MV-4-11 (cell line): ENCODE measurements around the gene NPSR1.
"Not testable (repeated sequence)": the region's sequence is repeated elsewhere in the genome, so short reads cannot be mapped to it uniquely, and the experiment has no call there.

Experiments
- DNase-seq: peaks from one replicate; lab custom pipeline; 2025; lab: John Stamatoyannopoulos, UW

Gene NPSR1

GRCh38 chr7:34874329-34874728 lies 216.3 kb downstream of the NPSR1 start:
- DNase-seq: not testable (repeated sequence)

- DNase-seq: no peak
These were observed 217.5 kb downstream of the NPSR1 start for GRCh38 chr7:34875481-34875880.

- not testable (repeated sequence) for DNase-seq
These were observed 221.1 kb downstream of the NPSR1 start for GRCh38 chr7:34878944-34879735.

- DNase-seq: no peak
These were observed 221.9 kb downstream of the NPSR1 start for GRCh38 chr7:34879871-34880270.

GRCh38 chr7:34883855-34884254 lies 225.8 kb downstream of the NPSR1 start:
- not testable (repeated sequence) for DNase-seq

- no peak for DNase-seq
These were observed 228.8 kb downstream of the NPSR1 start for GRCh38 chr7:34886856-34887255.

- no peak for DNase-seq
These were observed 231.9 kb downstream of the NPSR1 start for GRCh38 chr7:34889951-34890350.

GRCh38 chr7:34895202-34895601 lies 237.2 kb downstream of the NPSR1 start:
- peak; percentile 42 for DNase-seq
